ENCODE results near the gene PCDHGA4.

DNA sequence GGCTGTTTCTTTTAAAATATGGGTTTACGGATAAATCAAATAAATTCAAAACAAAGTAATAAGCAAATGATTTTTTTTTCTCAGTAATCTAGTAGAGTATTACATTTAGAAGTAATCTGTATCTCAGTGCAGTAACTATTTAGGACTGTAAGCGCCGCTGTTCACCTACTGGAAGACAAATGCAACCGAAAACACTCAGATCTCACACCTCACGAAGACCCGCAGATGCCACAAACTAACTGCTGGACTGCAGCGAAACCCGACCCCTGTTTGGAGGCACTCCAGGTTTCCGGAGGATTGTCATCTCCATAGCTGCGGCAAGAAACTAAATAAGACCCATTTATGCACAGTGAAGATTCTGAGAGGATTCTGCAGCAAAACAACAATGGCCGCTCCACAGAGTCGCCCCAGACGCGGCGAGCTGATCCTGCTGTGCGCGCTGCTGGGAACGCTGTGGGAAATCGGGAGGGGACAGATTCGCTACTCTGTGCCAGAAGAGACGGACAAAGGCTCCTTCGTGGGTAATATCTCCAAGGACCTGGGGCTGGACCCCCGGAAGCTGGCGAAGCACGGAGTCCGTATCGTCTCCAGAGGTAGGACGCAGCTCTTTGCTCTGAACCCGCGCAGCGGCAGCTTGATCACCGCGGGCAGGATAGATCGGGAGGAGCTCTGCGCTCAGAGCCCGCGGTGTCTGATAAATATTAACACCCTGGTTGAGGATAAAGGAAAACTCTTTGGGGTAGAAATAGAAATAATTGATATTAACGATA, 37.8 kb downstream of the PCDHGA4 start, which contains the start of gene PCDHGA8:
- TF ChIP-seq, protein P1, sequence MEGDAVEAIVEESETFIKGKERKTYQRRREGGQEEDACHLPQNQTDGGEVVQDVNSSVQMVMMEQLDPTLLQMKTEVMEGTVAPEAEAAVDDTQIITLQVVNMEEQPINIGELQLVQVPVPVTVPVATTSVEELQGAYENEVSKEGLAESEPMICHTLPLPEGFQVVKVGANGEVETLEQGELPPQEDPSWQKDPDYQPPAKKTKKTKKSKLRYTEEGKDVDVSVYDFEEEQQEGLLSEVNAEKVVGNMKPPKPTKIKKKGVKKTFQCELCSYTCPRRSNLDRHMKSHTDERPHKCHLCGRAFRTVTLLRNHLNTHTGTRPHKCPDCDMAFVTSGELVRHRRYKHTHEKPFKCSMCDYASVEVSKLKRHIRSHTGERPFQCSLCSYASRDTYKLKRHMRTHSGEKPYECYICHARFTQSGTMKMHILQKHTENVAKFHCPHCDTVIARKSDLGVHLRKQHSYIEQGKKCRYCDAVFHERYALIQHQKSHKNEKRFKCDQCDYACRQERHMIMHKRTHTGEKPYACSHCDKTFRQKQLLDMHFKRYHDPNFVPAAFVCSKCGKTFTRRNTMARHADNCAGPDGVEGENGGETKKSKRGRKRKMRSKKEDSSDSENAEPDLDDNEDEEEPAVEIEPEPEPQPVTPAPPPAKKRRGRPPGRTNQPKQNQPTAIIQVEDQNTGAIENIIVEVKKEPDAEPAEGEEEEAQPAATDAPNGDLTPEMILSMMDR (IDR thresholded peaks at IDR 0.05): no peak
- no peak for TF ChIP-seq POLR2A (IDR thresholded peaks at IDR 0.05)
